ENCODE results near the gene ADGRA1.
A peak's percentile ranks its signal among the peaks of the same experiment; 100 is the strongest.

The ADGRA1 gene

GRCh38 chr10:133161486-133162109 is 73.9 kb downstream of the ADGRA1 start:
- Histone ChIP-seq H3K4me3 (ENCODE audit: low read depth, low read length) (no peak overlapping the region), H3K4me1 (ENCODE audit: control insufficient read depth, insufficient read depth, low read length) (peaks cover 5% of the 10 kb centered on the region), H3K36me3 (ENCODE audit: control insufficient read depth in 2 of 2, insufficient read depth in 1 of 2, low read length in 2 of 2) (peaks cover 0 to 13% of the 10 kb centered on the region in 2 experiments; a peak in 1 of 3 replicates), H3K9me3 (ENCODE audit: control insufficient read depth, insufficient read depth, low read depth, low read length) (no peaks in the 10 kb centered on the region), H3K27ac (ENCODE audit: extremely low read depth, low read depth, low read length) (no peak overlapping the region)
- CTCF ChIA-PET = no interaction called here
- POLR2A ChIA-PET = no interaction called here
- TF ChIP-seq ZBTB44 (tag by site-specific recombination; IDR thresholded peaks at IDR 0.05) = no peak
- 0 out of 2 replicates have a peak, but pooled peaks have one; percentile 23 for TF ChIP-seq ZFHX2 (tag by site-specific recombination; conservative IDR thresholded peaks at IDR 0.05)
- no peak for TF ChIP-seq ZNF747 (tag by site-specific recombination; IDR thresholded peaks at IDR 0.05)
- no peak for TF ChIP-seq AEBP2 (tag by site-specific recombination; IDR thresholded peaks at IDR 0.05; ENCODE audit: borderline replicate concordance)
- TF ChIP-seq EGR2 (tag by site-specific recombination; IDR thresholded peaks at IDR 0.05; ENCODE audit: low read depth) = 0 out of 2 replicates have a peak, but pooled peaks have one; percentile 15

GRCh38 chr10:133162178-133162909 is 74.6 kb downstream of the ADGRA1 start:
- ChIA-PET POLR2A (no interaction called here), CTCF (no interaction called here)
- no peak overlapping the region for H3K4me3 ChIP-seq (ENCODE audit: low read depth, low read length)
- H3K4me1 ChIP-seq (ENCODE audit: control insufficient read depth, insufficient read depth, low read length) = peaks cover 5% of the 10 kb centered on the region
- H3K36me3 ChIP-seq (ENCODE audit: control insufficient read depth in 2 of 2, insufficient read depth in 1 of 2, low read length in 2 of 2) = peaks cover 0 to 17% of the 10 kb centered on the region in 2 experiments; a peak in 1 of 3 replicates
- TF ChIP-seq ZNF221 (tag by site-specific recombination; IDR thresholded peaks at IDR 0.05; ENCODE audit: borderline replicate concordance) = no peak
- TF ChIP-seq ZNF362 (tag by site-specific recombination; IDR thresholded peaks at IDR 0.05) = no peak
- no peak for TF ChIP-seq PBX3 (CRISPR knock-in tag; IDR thresholded peaks at IDR 0.05)
- TF ChIP-seq ZFP69B (tag by site-specific recombination; IDR thresholded peaks at IDR 0.05) = no peak
- TF ChIP-seq ZNF677 (tag by site-specific recombination; IDR thresholded peaks at IDR 0.05) = no peak
- no peak for TF ChIP-seq BCL11A (tag by site-specific recombination; IDR thresholded peaks at IDR 0.05; ENCODE audit: low read depth)
- no peak for TF ChIP-seq ZNF426 (tag by site-specific recombination; IDR thresholded peaks at IDR 0.05)
- no peak for TF ChIP-seq GLIS1 (tag by site-specific recombination; IDR thresholded peaks at IDR 0.05)
- TF ChIP-seq ZNF610 (tag by site-specific recombination; IDR thresholded peaks at IDR 0.05; ENCODE audit: borderline replicate concordance) = no peak
- no peak for TF ChIP-seq ZNF292 (tag by site-specific recombination; IDR thresholded peaks at IDR 0.05; ENCODE audit: borderline replicate concordance, low read depth)
- no peak for TF ChIP-seq ZNF354C (tag by site-specific recombination; IDR thresholded peaks at IDR 0.05; ENCODE audit: borderline replicate concordance, low read depth)
- no peak for TF ChIP-seq ZNF18 (tag by site-specific recombination; IDR thresholded peaks at IDR 0.05)
- no peak for TF ChIP-seq REPIN1 (tag by site-specific recombination; IDR thresholded peaks at IDR 0.05; ENCODE audit: low read depth)
- no peak for TF ChIP-seq GFI1B (tag by site-specific recombination; IDR thresholded peaks at IDR 0.05)
- TF ChIP-seq PRDM1 (tag by site-specific recombination; IDR thresholded peaks at IDR 0.05) = no peak
- TF ChIP-seq ZNF114 (tag by site-specific recombination; IDR thresholded peaks at IDR 0.05) = no peak
- H3K9me3 ChIP-seq (ENCODE audit: control insufficient read depth, insufficient read depth, low read depth, low read length) = no peaks in the 10 kb centered on the region
- no peak overlapping the region for H3K27ac ChIP-seq (ENCODE audit: extremely low read depth, low read depth, low read length)
